Gastroesophageal sphincter (tissue), 4 donors: ENCODE measurements around the gene CERK. TPM values are rescaled to one million over a fixed set of nuclear protein-coding genes. Genes with fewer than 3 reads are reported as not detected.

Experiments
- ATAC-seq: fragments of 150-250 bp; one replicate; pipeline ENCODE4 v1.9.1; 2016; ENCODE audit warnings: mild to moderate bottlenecking, moderate library complexity
- H3K27ac ChIP-seq, 4 donors: fragments of 200-600 bp; sonication (generic) in 3 of 4; 1 replicate in 3 of 4; 2 replicates in 1 of 4; pipeline ENCODE4 v1.5.1; 2016 to 2019
- H3K27me3 ChIP-seq: fragments of 200-600 bp; sonication (generic); one replicate; pipeline ENCODE4 v1.5.1; 2019
- H3K36me3 ChIP-seq, 2 donors: fragments of 200-600 bp; sonication (generic); one replicate each; pipeline ENCODE4 v1.5.1; 2019; ENCODE audit warnings: control low read depth in 1 of 2
- H3K4me1 ChIP-seq, 3 donors: fragments of 200-600 bp; sonication (generic); 1 replicate in 2 of 3; 2 replicates in 1 of 3; pipeline ENCODE4 v1.5.1; 2016 to 2019; ENCODE audit warnings: control low read depth in 2 of 3
- H3K4me3 ChIP-seq, 2 donors: fragments of 200-600 bp; sonication (generic); one replicate each; pipeline ENCODE4 v1.5.1; 2019; ENCODE audit warnings: mild to moderate bottlenecking in 1 of 2, moderate library complexity in 1 of 2
- H3K9me3 ChIP-seq, 3 donors: fragments of 200-600 bp; sonication (generic); one replicate each; pipeline ENCODE4 v1.5.1; 2017 to 2019; ENCODE audit warnings: control low read depth in 2 of 3
- CTCF ChIP-seq, 4 experiments: fragments of 200-600 bp in 2 of 4; fragments of 450-650 bp in 2 of 4; sonication (generic) in 1 of 4; IDR thresholded peaks; one replicate each; pipeline ENCODE4 v1.5.1; 2017 to 2019; ENCODE audit warnings: antibody characterized with exemption in 4 of 4, mild to moderate bottlenecking in 2 of 4, moderate library complexity in 2 of 4
- EP300 ChIP-seq: sonication (generic); formaldehyde crosslinking; IDR thresholded peaks from one replicate; pipeline ENCODE4 v1.6.1; 2017; ENCODE audit warnings: antibody characterized with exemption, mild to moderate bottlenecking
- POLR2A ChIP-seq, 2 donors: fragments of 450-650 bp; IDR thresholded peaks; one replicate each; pipeline ENCODE4 v1.6.1; 2017; ENCODE audit warnings: antibody characterized with exemption in 2 of 2, mild to moderate bottlenecking in 2 of 2, moderate library complexity in 1 of 2
- POLR2AphosphoS5 ChIP-seq: sonication (generic); formaldehyde crosslinking; IDR thresholded peaks from one replicate; pipeline ENCODE4 v1.6.1; 2017; ENCODE audit warnings: antibody characterized with exemption
- WGBS, 2 donors: methylation state at CpG; one replicate each; pipeline ENCODE4 v1.1.5; 2018; ENCODE audit warnings: low coverage in 1 of 2; 5-methylcytosine and 5-hydroxymethylcytosine counted together
- total RNA-seq, 4 donors: library from RNA; depleted of rRNA; stranded (reverse); fragments of >200 nt; gene quantifications; one replicate each; pipeline ENCODE4 v1.1.0, GENCODE V29; 2016

CERK gene
- total RNA-seq, 4 donors from 2014 or later: 44.6 to 55.9 (median 45.6) TPM

GRCh38 chr22:46681010-46681409 is 57.0 kb downstream of the CERK start:
- no peak for ATAC-seq
- peak in 1 of 4 experiments; percentile 23 for TF ChIP-seq CTCF (IDR thresholded peaks at IDR 0.05)
- TF ChIP-seq POLR2AphosphoS5: no peak
- Histone ChIP-seq H3K27ac (no peak overlapping the region), H3K4me1 (peaks cover 0 to 35% (median 13%) of the 10 kb centered on the region in 3 donors), H3K36me3 (peaks cover 0 to 46% of the 10 kb centered on the region in 2 donors), H3K4me3 (no peak overlapping the region), H3K27me3 (no peaks in the 10 kb centered on the region), H3K9me3 (no peaks in the 10 kb centered on the region)
- 83% methylated on average over 2 of the region's 7 CpGs; no CpG with 5 or more reads in 1 of the 2 donors for WGBS, 2 donors

- no peak for ATAC-seq
- Histone ChIP-seq H3K27me3 (no peaks in the 10 kb centered on the region), H3K9me3 (no peaks in the 10 kb centered on the region), H3K36me3 (peaks cover 0 to 49% of the 10 kb centered on the region in 2 donors), H3K4me1 (peaks cover 0 to 25% (median 13%) of the 10 kb centered on the region in 3 donors), H3K27ac (peak overlapping the region in 3 of 4 donors; percentile 10 to 68 (median 67)), H3K4me3 (no peak overlapping the region)
- no peak for TF ChIP-seq EP300
- TF ChIP-seq CTCF (IDR thresholded peaks at IDR 0.05): no peak
- no peak for TF ChIP-seq POLR2A (IDR thresholded peaks at IDR 0.05)
- 16% methylated on average over 8 of the region's 16 CpGs; no CpG with 5 or more reads in 1 of the 2 donors for WGBS, 2 donors
Measured at GRCh38 chr22:46679706-46680269, 58.3 kb downstream of the CERK start.

GRCh38 chr22:46678785-46679700 is 59.0 kb downstream of the CERK start:
- peak overlapping the region in 3 of 4 donors; percentile 67 to 70 (median 68) for H3K27ac ChIP-seq
- 35 to 49% methylated on average over 2 to 15 of the region's 44 CpGs for WGBS, 2 donors

GRCh38 chr22:46678003-46678657 is 59.9 kb downstream of the CERK start:
- H3K4me3 ChIP-seq: no peak overlapping the region
- H3K9me3 ChIP-seq: no peaks in the 10 kb centered on the region
- peaks cover 0 to 23% (median 13%) of the 10 kb centered on the region in 3 donors for H3K4me1 ChIP-seq
- 90 to 100% methylated on average over 2 to 4 of the region's 31 CpGs for WGBS, 2 donors
- ATAC-seq: no peak
- no peak for TF ChIP-seq POLR2AphosphoS5
- peaks cover 0 to 64% of the 10 kb centered on the region in 2 donors for H3K36me3 ChIP-seq
- H3K27ac ChIP-seq: peak overlapping the region in 1 of 4 donors; percentile 19
- H3K27me3 ChIP-seq: no peaks in the 10 kb centered on the region

More at GRCh38 chr22:46678785-46679700, 59.0 kb downstream of the CERK start:
- H3K27me3 ChIP-seq: no peaks in the 10 kb centered on the region
- ATAC-seq: no peak
- H3K9me3 ChIP-seq: no peaks in the 10 kb centered on the region
- TF ChIP-seq EP300 (no peak), POLR2AphosphoS5 (no peak), CTCF (IDR thresholded peaks at IDR 0.05) (no peak), POLR2A (IDR thresholded peaks at IDR 0.05) (no peak)
- H3K4me3 ChIP-seq: no peak overlapping the region
- peaks cover 0 to 55% of the 10 kb centered on the region in 2 donors for H3K36me3 ChIP-seq
- peaks cover 0 to 19% (median 13%) of the 10 kb centered on the region in 3 donors for H3K4me1 ChIP-seq

- TF ChIP-seq POLR2A (IDR thresholded peaks at IDR 0.05): no peak
- Histone ChIP-seq H3K4me1 (peaks cover 0 to 23% (median 13%) of the 10 kb centered on the region in 3 donors), H3K36me3 (peaks cover 0 to 63% of the 10 kb centered on the region in 2 donors), H3K27me3 (no peaks in the 10 kb centered on the region), H3K4me3 (no peak overlapping the region), H3K27ac (no peak overlapping the region), H3K9me3 (no peaks in the 10 kb centered on the region)
- 83 to 100% methylated on average over 2 to 7 of the region's 28 CpGs for WGBS, 2 donors
- ATAC-seq: no peak
Measured at GRCh38 chr22:46677323-46678002, 60.6 kb downstream of the CERK start.
